NCI-H748 (cell line): ENCODE data around the gene NKX1-1.
"Not testable (repeated sequence)": the region's sequence is repeated elsewhere in the genome, so short reads cannot be mapped to it uniquely, and the experiment has no call there.

Experiments used
- DNase-seq: peaks from one replicate; lab custom pipeline; 2025; ENCODE audit not compliant: unreplicated experiment; lab: John Stamatoyannopoulos, UW

Gene NKX1-1

GRCh38 chr4:1406394-1406980 lies at the start of gene NKX1-1:
Gene NKX1-1 (minus strand): TSS chr4:1406442. CDS start chr4:1406442, 0 bp downstream.
- no peak for DNase-seq

DNA sequence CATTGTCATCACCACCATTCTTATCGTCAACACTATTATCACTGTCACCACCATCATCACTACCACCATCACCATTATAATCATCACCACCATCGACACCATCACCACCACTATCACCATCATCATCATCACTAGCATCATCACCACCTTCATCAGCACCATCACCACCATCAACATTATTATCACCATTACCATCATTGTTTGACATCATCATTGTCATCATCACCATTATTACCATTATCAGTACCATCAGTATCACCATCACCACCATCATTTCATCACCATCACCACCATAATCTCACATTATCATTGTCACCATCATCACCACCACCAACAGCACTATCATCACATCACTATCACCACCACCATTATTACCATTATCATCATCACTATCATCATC lies 47.5 kb upstream of the NKX1-1 start:
- DNase-seq: no peak

DNA sequence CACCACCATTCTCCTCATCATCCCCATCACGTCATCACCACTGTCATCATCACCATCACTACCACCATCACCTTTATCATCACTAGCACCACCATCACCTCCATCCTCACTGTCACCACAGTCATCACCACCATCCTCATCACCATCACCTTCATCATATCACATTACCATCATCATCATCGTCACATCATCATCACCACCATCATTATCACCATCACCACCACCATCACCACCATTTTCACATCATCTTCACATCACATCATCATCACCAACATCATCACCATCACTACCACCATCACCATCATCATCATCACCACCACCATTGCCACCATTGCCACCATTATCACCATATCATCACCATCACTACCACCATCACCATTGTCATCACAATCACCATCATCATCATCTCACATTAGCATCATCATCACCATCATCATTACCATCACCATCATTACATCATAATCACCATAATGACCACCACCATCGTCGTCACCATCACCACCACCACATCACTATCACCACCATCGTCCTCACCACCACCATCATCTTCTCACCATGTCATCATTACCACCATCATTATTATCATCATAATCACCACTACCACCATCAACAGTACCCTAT lies 46.3 kb upstream of the NKX1-1 start:
- no peak for DNase-seq

DNA sequence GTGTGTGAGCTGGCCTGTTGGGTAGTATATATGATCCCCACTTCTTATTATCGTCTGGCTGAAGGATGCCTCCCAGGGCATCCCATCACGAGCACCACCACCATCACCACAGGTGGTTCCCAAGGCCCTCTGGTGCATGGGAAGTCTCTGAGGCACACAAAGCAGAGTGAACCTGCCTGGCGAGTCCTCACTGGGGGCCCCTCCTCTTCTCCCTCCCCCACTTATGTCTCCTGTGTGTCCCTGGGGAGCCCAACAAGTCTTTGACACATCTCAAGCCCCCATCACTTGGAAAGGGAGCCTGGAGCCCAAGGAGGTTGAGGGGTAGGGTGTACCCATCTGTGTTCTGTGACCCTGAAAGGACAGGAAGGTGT lies 45.5 kb upstream of the NKX1-1 start:
- DNase-seq: no peak

GRCh38 chr4:1451106-1451751 lies 45.0 kb upstream of the NKX1-1 start:
- DNase-seq: no peak

GRCh38 chr4:1449833-1450741 lies 43.8 kb upstream of the NKX1-1 start:
- no peak for DNase-seq

- DNase-seq: no peak
Measured at GRCh38 chr4:1449475-1449832, 43.2 kb upstream of the NKX1-1 start.

- DNase-seq: no peak
Measured at GRCh38 chr4:1448589-1449420, 42.6 kb upstream of the NKX1-1 start.

GRCh38 chr4:1447676-1448588 lies 41.7 kb upstream of the NKX1-1 start:
- no peak for DNase-seq

GRCh38 chr4:1446502-1447386 lies 40.5 kb upstream of the NKX1-1 start:
- no peak for DNase-seq

DNA sequence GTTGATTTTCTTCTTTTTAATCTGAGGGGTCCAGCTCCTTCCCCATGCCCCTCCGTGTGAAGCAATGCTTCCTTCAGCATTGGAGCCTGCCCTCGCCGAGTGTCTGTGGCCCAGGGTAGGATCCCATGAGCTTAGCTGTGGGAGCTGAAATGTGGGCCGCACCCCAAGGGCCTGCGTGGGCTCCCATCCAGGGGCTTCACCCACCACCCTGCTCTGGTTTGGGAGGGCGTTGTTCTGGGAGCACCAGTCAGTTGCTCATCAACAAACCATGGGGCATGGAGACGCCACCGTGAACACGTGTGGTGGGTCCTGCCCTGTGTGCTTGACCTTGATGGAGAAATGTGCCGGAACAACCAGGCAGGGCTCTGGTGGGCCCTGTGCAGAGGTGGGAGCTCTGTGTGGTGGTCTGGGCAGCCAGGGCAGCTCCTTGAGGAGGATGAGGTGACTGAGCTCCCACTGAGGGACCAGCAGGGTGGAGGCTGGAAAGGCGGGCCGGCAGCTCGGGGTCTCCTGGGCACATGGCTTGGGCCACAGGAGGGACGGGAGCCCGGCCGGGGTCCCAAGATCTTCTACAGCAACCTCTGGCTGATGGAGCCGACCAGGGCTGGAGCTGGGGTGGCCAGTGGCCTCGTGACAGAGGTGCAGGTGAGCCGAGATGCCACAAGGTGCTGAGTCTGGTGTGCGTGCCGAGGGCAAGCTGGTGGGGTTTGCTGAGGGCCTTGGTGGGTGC lies 39.6 kb upstream of the NKX1-1 start:
- no peak for DNase-seq

DNA sequence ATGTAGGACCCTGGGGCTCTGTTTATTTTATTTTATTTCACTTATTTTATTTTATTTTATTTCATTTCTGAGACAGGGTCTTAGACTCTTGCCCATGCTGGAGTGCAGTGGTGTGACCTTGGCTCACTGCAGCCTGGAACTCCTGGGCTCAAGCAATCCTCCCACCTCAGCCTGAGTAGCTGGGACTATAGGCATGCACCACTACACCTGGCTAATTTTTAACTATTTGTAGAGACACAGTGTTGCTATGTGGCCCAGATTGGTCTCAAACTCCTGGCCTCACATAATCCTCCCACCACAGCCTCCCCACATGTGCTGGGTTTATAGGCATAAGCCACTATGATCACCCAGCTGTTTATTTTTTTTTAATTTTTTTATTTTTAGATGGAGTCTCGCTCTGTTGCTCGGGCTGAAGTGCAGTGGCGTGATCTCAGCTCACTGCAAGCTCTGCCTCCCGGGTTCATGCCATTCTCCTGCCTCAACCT lies 37.5 kb upstream of the NKX1-1 start:
- DNase-seq: not testable (repeated sequence)

GRCh38 chr4:1427010-1427409 lies 20.8 kb upstream of the NKX1-1 start:
- no peak for DNase-seq

DNA sequence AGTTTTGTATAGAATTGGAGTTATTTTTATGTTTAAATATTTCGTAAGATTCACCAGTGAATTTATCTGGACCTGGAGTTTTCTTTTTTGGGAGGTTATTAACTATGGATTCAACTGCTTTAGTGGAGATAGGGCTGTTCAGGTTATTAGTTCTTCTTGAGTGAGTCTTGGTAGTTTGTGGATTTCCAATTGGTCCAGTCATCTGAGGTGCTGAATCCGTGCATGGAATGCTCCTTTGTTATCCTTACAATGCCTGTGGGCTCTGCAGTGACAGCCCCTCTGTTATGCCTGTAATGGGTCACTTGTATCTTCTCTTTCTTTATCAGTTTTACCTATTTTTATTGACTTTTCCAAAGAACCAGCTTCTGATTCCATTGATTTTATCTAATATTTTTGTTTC lies 15.4 kb upstream of the NKX1-1 start:
- no peak for DNase-seq

- DNase-seq: no peak
Measured at GRCh38 chr4:1419708-1420107, 13.5 kb upstream of the NKX1-1 start.

- DNase-seq: no peak
Measured at GRCh38 chr4:1418494-1419285, 12.4 kb upstream of the NKX1-1 start.
